Ovary (tissue), 9 donors: ENCODE data around the gene ALX4. TPM values are rescaled to one million over a fixed set of nuclear protein-coding genes. Genes with fewer than 3 reads are reported as not detected.

Experiments used
- DNase-seq, 5 donors: peaks; one replicate each; pipeline ENCODE4 v3.0.0-alpha.2; 2019 to 2020
- H3K27ac ChIP-seq, 2 donors: fragments of 200-600 bp; one replicate each; pipeline versions ENCODE4 v1.5.1 to v1.8.0; 2019 to 2022
- H3K27me3 ChIP-seq: fragments of 200-600 bp; one replicate; pipeline ENCODE4 v1.8.0; 2022
- H3K36me3 ChIP-seq: fragments of 200-600 bp; sonication (generic); one replicate; pipeline ENCODE4 v1.5.1; 2019
- H3K4me1 ChIP-seq: one replicate; pipeline ENCODE4 v1.8.1; 2013; ENCODE audit warnings: mild to moderate bottlenecking, moderate library complexity; ENCODE audit not compliant: insufficient read depth
- H3K4me3 ChIP-seq: fragments of 200-600 bp; sonication (generic); one replicate; pipeline ENCODE4 v1.5.1; 2017
- H3K9me3 ChIP-seq, 2 donors: fragments of 200-600 bp in 1 of 2; sonication (generic) in 1 of 2; one replicate each; pipeline versions ENCODE4 v1.5.1 to v1.8.1; 2013 to 2019; ENCODE audit warnings: mild to moderate bottlenecking in 1 of 2, moderate library complexity in 1 of 2
- EP300 ChIP-seq: sonication (generic); formaldehyde crosslinking; IDR thresholded peaks from one replicate; pipeline ENCODE4 v1.6.1; 2017; ENCODE audit warnings: antibody characterized with exemption
- POLR2A ChIP-seq: fragments of 450-650 bp; IDR thresholded peaks from one replicate; pipeline ENCODE4 v1.6.1; 2017; ENCODE audit warnings: antibody characterized with exemption, mild to moderate bottlenecking, moderate library complexity
- WGBS, 3 donors: extraction: QIAGEN DNeasy Blood & Tissue Kit in 1 of 3; methylation state at CpG; one replicate each; pipeline versions ENCODE4 v1.1.5 to v1.1.7; 2013 to 2017; 5-methylcytosine and 5-hydroxymethylcytosine counted together
- intact Hi-C, 4 donors: fragments of 100-400 bp; cut with DNase I; formaldehyde crosslinking; loops; one replicate each; pipeline versions ENCODE4 v1.11.0 to v1.15.1; 2022 to 2023
- polyA plus RNA-seq, 2 donors: library from polyadenylated mRNA; stranded (reverse); fragments of 200-250 nt in 1 of 2; fragments of 350-450 nt in 1 of 2; fragmentation: Illumina TruSeq in 1 of 2; extraction: RNeasy Lipid Tissue Mini Kit (QIAGEN cat#74804) in 1 of 2; gene quantifications; one replicate each; pipeline ENCODE4 v1.2.3, GENCODE V29; 2013 to 2014
- total RNA-seq, 7 donors: library from RNA; depleted of rRNA in 2 of 7; stranded (reverse); fragments of >200 nt in 2 of 7; fragmentation: NEBNext Ultra II Directional in 3 of 7; extraction: Animal tissue kit (Norgen Biotek cat#: 25700) in 3 of 7; gene quantifications; one replicate each; pipeline versions ENCODE4 v1.1.0 to v1.2.4, GENCODE V29; 2016 to 2023
- TF ChIP-seq, protein P1 (sequence below), 3 donors: fragments of 450-650 bp in 2 of 3; fragments of 200-600 bp in 1 of 3; IDR thresholded peaks; one replicate each; pipeline versions ENCODE4 v1.5.1 to v1.8.0; 2016 to 2022; ENCODE audit warnings: antibody characterized with exemption in 3 of 3, mild to moderate bottlenecking in 1 of 3
- donor health status: DM: no; HTN: no; CAD: no; lungs with moderate emphysema.
- donor health status: DM: no; HTN: no; CAD: no.
- donor health status: Bipolar disorder and iron deficiency.
- donor health status: DM: yes; HTN: yes; CAD: no.
- donor health status: DM: no; HTN: no; CAD: no.
- donor health status: DM: yes; HTN: yes; CAD: no.

ALX4 gene
- total and polyA plus RNA-seq, 9 donors: 0.01 to 0.18 (median 0.05) TPM; not detected in 4

DNA sequence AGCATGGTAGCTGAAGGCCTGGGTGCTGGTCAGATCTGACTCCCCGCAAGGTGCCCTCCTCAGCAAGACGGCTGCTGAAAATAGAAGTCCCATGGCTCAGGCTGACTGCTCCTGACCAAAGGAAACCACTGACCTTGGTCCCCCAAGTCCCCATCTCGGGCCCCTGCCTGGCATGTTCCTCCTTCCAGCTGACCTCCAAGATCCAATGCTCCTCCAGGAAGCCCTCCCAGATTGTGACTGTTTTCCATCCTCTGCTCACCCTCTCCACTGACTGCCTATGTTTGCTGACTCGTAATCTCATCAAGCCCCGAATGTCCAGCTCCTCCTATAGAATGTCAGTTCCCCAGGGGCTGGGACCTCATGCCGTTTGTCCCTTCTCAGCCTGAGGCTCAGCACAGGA lies 30.5 kb downstream of the ALX4 start:
- DNase-seq: no peak
- no peak for TF ChIP-seq EP300
- Histone ChIP-seq H3K36me3 (no peaks in the 10 kb centered on the region), H3K27me3 (no peaks in the 10 kb centered on the region), H3K27ac (no peak overlapping the region), H3K4me1 (no peaks in the 10 kb centered on the region), H3K9me3 (no peaks in the 10 kb centered on the region), H3K4me3 (no peak overlapping the region)
- WGBS, 3 donors: 80 to 87% (median 87%) methylated on average over 5 to 6 of the region's 6 CpGs
- intact Hi-C loops: no loop called here

DNA sequence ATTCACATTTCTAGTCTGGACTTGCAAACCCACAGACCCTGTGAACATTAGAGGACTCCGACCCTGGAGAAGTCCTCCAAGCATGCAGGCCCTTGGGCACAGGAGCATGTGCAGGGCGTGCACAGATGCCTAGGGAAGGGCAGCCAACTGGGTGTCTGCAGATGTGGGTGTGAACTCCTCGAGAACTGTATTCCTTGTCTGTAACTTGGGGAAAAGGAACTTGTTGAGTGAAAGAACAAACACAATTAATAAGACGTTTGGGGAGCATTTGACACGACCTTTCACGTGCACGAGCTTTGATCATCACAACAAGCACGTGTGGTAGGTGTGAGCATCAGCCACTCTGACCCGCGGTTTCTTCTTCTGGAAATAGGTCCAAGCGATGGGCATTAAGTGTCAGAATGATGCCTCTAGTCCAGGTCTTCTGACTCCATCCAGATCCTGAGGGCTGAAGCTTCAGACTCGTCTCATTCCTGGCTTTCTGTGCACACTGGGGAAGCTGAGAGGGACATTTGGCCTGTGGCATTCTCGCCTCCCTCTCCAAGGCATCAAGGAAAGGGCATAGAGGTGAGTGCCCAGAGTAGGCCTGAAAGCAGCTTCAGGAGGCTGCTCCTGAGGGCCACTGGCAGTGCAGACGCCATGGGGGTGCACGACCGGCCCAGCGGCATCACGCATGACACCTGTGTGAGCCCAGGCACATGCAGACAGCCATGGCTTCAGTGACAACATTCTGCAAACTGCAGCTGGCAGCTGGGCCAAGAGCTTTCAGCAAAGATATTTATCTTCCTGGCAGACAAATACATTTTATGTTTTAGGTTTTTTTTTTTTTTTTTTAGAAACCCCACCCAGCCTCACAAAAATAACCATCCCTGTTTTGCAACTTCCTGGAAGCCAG lies 32.5 kb downstream of the ALX4 start:
- Histone ChIP-seq H3K27ac (no peak overlapping the region), H3K36me3 (no peaks in the 10 kb centered on the region), H3K9me3 (no peaks in the 10 kb centered on the region), H3K4me3 (no peak overlapping the region), H3K27me3 (no peaks in the 10 kb centered on the region), H3K4me1 (no peaks in the 10 kb centered on the region)
- no peak for TF ChIP-seq EP300
- no peak for TF ChIP-seq POLR2A
- TF ChIP-seq, protein P1, sequence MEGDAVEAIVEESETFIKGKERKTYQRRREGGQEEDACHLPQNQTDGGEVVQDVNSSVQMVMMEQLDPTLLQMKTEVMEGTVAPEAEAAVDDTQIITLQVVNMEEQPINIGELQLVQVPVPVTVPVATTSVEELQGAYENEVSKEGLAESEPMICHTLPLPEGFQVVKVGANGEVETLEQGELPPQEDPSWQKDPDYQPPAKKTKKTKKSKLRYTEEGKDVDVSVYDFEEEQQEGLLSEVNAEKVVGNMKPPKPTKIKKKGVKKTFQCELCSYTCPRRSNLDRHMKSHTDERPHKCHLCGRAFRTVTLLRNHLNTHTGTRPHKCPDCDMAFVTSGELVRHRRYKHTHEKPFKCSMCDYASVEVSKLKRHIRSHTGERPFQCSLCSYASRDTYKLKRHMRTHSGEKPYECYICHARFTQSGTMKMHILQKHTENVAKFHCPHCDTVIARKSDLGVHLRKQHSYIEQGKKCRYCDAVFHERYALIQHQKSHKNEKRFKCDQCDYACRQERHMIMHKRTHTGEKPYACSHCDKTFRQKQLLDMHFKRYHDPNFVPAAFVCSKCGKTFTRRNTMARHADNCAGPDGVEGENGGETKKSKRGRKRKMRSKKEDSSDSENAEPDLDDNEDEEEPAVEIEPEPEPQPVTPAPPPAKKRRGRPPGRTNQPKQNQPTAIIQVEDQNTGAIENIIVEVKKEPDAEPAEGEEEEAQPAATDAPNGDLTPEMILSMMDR (IDR thresholded peaks at IDR 0.05): no peak
- intact Hi-C loops: no loop called here
- no peak for DNase-seq
- 85 to 87% (median 86%) methylated on average over 18 of the region's 18 CpGs for WGBS, 3 donors

GRCh38 chr11:44275961-44276550 lies 33.9 kb downstream of the ALX4 start:
- Histone ChIP-seq H3K27ac (no peak overlapping the region), H3K9me3 (no peaks in the 10 kb centered on the region), H3K4me3 (no peak overlapping the region), H3K27me3 (no peaks in the 10 kb centered on the region), H3K36me3 (no peaks in the 10 kb centered on the region), H3K4me1 (no peaks in the 10 kb centered on the region)
- TF ChIP-seq EP300: no peak
- TF ChIP-seq, protein P1 (IDR thresholded peaks at IDR 0.05): no peak
- no peak for TF ChIP-seq POLR2A
- 82 to 91% (median 86%) methylated on average over 7 of the region's 7 CpGs for WGBS, 3 donors
- DNase-seq: no peak
- intact Hi-C loops: no loop called here

DNA sequence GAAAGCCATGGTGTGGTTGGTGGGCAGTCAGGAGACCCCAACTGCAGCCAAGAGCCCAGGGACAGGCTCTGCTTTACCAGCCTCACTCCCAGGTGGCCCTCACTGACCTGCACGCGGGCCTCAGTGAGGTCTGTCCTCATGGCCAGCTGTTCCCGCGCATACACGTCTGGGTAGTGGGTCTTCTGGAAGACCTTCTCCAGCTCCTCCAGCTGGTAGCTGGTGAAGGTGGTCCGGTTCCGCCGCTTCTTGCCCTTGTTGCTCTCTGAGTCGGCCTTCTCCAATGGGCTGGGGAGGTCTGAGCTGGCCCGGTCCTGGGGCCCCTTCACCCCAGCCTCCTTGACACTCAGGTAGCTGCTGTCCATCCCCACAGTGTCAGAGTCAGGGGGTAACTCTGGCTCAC lies 34.7 kb downstream of the ALX4 start:
- intact Hi-C loops: no loop called here
- WGBS, 3 donors: 87 to 99% (median 95%) methylated on average over 10 of the region's 10 CpGs
- no peaks in the 10 kb centered on the region for H3K4me1 ChIP-seq
- H3K27ac ChIP-seq: no peak overlapping the region
- H3K4me3 ChIP-seq: no peak overlapping the region
- H3K27me3 ChIP-seq: no peaks in the 10 kb centered on the region
- no peaks in the 10 kb centered on the region for H3K36me3 ChIP-seq
- no peak for TF ChIP-seq POLR2A
- TF ChIP-seq, protein P1 (IDR thresholded peaks at IDR 0.05): no peak
- no peak for TF ChIP-seq EP300
- H3K9me3 ChIP-seq: no peaks in the 10 kb centered on the region
- no peak for DNase-seq

DNA sequence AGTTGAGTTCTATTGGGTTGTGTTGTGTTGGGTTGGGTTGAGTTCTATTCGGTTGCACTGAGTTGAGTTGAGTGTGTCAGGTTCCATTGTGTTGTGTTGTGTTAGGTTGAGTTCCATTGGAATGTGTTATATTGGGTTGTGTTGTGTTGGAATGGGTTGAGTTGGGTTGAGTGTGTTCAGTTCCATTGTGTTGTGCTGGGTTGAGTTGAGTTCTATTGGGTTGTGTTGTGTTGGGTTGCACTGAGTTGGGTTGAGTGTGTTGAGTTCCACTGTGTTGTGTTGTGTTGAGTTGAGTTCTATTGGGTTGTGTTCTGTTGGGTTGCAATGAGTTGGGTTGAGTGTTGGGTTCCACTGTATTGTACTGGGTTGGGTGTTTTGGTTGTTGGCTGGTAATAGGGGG lies 35.5 kb downstream of the ALX4 start:
- TF ChIP-seq EP300: no peak
- TF ChIP-seq, protein P1 (IDR thresholded peaks at IDR 0.05): no peak
- TF ChIP-seq POLR2A: no peak
- no peak for DNase-seq
- Histone ChIP-seq H3K27me3 (no peaks in the 10 kb centered on the region), H3K4me1 (no peaks in the 10 kb centered on the region), H3K4me3 (no peak overlapping the region), H3K27ac (no peak overlapping the region), H3K36me3 (no peaks in the 10 kb centered on the region), H3K9me3 (no peaks in the 10 kb centered on the region)
- intact Hi-C loops: no loop called here
- WGBS, 3 donors: 87 to 97% (median 92%) methylated on average over 1 of the region's 1 CpG
